GM19351 (cell line): ENCODE measurements around the gene NDP.

Experiments used
- ATAC-seq: cut with Tn5 transposase; IDR thresholded peaks from one replicate; pipeline ENCODE4 v1.9.1; 2021; ENCODE audit warnings: mild to moderate bottlenecking, moderate library complexity; ENCODE audit not compliant: unreplicated experiment

The NDP gene, protein sequence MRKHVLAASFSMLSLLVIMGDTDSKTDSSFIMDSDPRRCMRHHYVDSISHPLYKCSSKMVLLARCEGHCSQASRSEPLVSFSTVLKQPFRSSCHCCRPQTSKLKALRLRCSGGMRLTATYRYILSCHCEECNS

DNA sequence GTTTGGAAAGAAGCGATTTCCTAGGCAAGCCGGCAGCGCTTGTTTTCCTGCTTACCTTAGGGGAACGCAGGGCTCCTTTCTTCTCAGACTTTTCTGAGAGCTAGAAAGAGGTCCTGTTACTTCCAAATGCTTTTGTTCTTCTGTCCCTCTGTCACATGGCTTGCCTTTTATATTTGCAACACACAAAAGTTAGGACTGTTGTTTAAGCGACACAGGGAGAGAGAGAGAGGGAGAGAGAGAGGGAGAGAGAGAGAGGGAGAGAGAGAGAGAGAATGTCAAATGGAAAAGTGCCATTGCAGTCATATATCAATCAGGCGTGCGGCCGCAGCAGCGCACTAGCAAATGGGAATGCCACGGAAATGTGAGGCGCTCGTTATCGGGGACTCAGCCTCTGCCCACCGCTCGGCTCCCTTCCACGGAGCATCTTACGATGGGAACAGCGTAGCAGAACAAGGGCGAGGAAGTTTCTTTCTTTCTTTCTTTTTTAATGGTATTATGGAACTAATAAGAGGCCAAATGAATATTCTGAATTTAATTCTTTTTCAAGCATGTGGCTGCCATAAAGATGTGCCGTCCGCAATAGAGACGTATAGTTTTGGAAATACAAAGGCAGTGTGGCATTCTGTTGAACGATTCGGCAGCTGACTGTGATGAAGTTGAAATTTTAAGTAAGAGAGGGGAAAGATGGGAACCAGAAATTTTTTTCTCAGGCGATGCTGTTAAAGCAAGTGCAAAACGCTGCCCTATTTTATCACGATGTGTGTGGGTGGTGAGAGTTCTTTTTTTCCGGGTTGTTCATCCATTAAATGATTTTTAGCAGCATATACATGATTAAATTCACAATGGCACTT, at the start of gene NDP:
TSS of gene NDP (minus strand) at position 142 of the 851 bp plus-strand sequence. CDS start 14,745 bp downstream, outside the sequence.
- no peak for ATAC-seq

DNA sequence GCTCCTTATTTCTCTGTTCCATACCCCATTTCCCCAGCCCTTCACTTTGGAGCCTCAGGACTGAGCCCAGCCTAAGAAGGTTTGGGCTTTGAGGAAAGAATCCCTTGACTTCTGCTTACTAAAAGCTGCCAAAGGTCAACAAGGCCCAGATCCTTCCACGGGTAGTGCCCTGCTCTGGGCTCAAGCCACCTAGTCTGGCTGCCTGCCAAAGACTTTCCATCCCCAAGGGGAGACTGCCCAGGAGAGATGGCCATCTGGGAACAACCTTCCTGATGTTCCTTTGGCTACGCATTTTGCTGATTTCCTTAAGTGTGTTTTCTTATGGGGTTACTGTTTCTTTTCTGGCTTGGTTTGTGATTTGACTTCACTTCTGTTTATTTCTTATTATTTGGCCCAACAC, 49.8 kb upstream of the NDP start:
- no peak for ATAC-seq

DNA sequence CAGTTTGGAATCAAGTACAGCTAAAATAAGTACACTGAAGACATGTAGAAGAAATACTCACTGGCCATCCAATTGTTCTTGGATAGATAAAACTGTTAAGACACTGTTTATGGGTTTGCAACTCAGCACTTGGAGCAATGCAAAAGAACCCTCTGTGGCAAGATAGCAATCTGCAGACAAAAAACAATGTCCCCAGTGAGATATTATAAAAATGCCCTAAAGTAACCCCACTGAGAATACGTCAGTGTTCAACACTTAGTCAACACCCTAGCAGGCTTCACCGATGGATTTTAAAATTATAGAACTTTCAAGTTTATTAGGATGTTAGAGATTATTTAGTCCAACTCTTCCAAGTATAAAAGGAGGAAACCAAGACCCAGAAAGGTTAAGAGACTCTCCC, 47.5 kb upstream of the NDP start:
- no peak for ATAC-seq

DNA sequence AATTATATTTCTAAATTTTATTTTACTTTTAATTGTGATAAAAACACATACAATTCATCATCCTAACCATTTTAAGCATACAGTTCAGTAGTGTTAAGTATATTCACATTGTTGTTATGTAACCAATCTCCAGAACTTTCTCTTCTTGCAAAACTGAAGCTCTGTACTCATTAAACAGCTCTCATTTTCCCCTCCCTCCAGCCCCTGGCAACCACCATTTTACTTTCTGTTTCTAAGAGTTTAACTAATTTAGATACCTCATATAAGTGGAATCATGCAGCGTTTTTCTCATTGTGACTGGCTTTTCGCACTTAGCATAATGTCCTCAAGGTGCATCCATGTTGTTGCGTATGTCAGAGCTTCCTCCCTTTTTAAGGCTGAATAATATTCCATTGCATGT, 46.7 kb upstream of the NDP start:
- no peak for ATAC-seq

DNA sequence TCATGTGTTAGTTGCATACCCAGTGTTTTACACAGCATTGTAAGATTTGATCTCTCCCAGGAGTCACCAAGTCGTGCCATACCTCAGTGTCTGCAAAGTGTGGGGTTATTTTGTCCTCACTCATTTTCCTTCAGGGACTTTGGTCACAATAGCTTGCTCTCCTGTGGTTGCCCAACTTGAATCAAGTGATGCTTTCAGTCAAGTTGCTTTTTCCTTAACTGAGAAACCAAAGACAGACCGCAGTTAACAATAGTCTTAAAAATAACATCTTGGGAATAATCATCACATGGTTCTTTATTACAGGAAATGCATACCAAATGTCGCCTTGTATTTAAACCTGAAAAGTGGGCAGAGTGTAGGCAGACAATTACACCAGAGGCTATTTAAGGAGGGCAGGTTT, 44.5 kb upstream of the NDP start:
- ATAC-seq = no peak

DNA sequence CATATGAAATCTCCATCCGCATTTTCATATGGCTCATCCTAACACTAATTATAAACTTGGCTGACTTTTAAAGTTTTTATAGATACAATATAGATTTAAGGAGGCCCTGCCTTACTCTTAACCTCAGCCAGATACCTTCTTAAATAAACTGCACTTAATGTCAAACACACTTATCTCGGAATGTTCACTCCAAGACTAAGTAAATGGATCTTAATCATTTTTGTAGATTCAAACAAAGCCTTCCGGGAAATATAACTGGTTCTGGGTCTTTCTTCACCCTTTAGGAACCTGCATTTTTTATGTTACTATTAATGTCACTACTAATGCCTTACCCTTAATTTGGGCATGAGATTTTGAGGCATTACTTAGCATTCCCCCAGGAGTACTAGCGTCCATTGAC, 43.7 kb upstream of the NDP start:
- no peak for ATAC-seq

DNA sequence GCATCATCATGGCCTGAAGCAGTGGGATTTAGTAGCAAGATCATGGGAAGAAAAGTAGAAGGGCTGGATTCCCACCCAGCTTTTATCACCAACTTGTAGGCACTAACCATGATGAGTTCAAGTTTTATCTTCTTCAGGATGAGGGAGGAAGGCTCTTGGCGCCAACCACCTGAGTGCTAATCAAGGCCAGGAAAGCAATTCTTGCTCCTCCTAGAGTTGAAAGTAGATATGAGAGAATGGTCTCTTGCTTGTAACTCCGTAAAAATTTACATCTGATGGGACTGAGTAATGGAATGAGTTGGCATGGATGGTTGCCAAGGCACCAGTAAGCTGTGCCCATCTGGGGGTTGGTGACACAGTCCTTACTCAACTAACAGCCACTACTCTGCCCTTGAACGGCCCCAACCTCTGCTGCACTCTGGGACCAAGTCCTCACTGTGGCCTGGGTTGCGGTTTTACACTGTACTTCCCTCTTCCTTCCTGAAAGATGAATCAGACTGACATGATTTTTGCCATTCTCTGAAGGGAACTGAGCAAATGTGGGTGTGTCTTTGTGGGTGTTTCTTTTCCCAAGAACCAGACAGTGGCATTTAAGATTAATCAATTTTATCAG, 39.4 kb upstream of the NDP start:
- no peak for ATAC-seq

DNA sequence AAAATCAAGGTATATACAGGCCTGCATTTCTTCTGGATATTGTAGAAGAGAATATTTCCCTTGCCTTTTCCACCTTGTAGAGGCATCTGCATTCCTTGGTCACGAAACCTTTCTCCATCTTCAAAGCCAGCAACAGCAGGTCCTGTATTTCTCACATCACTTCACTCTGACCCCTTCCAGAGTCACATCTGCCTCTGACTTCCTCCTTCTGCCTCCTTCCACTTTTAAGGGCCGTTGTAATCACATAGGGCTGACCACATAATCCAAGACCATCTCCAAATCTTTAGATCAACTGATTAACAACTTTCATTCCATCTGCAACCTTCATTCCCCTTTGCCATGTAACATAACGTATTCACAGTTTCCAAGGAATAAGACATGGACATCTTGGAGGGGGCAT, 38.3 kb upstream of the NDP start:
- no peak for ATAC-seq

DNA sequence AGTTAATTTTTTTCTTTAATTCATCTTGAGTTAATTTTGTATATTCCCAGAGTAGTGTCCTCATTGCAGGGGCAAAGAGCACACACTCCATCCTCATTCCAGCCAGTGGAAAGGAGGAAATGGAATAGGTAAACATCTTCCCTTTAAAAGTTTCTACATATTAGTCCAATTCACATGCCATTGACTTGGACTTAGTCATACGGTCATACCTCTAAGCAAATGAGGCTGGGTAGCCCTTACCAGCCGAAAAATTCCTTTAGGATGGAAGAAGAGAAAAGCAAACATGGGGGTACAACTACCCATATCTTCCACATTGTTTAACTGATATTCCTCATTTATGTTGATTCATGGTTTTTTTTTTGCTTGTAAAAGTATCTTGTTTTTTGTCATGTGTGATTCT, 37.4 kb upstream of the NDP start:
- no peak for ATAC-seq

DNA sequence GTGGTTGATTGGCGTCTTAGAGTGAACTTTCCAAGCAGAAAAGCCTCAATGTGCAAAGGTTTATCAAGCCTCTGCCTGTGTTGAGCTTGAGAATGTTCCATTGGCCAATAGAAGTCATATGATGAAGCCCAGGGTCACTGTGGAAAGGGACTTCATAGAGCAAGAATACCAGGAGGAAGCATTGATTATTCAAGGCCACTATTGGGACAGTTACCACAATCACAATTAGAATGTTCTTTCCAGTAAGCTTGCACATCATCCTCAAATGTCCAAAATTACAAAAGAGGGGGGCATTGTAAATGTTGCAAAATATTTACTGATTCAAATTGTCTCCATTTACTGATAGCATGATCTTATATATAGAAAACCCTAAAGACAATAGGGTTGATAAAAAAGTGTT, 32.9 kb upstream of the NDP start:
- no peak for ATAC-seq

DNA sequence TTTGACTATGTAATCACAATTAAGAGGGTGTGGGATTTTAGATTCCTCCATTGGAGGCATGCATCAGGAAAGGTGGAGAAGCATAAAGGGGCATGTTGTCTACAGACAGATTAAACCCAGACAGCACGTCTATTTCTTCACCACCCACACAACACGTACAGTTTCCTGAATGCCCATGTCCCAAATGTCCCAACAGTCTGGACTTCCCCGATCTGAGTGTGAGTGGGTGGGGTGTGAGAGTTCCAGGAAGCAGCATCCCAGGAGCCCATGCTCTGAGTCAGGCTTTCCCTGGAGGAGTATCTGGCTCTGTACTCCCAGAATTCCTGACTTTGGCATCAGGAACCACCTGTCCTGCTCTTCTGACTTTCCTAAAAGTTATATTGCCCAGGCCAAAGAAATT, 30.8 kb upstream of the NDP start:
- ATAC-seq = no peak

DNA sequence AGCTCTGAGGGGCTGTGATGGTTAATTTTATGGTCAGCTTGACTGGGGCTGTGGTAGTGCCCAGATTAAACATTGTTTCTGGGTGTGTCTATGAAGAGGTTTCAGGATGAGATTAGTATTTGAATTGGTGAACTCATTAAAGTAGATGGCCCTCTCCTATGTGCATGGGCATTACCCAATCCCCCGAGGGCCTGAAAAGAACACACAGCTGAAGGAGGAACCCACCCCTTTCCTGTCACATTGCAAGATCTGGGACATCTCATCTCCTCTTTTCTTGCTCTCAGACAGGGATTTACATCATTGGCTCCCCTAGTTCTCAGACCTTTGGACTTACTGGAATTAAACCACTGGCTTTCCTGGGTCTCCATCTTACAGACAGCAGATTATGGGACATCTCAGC, 29.4 kb upstream of the NDP start:
- no peak for ATAC-seq

DNA sequence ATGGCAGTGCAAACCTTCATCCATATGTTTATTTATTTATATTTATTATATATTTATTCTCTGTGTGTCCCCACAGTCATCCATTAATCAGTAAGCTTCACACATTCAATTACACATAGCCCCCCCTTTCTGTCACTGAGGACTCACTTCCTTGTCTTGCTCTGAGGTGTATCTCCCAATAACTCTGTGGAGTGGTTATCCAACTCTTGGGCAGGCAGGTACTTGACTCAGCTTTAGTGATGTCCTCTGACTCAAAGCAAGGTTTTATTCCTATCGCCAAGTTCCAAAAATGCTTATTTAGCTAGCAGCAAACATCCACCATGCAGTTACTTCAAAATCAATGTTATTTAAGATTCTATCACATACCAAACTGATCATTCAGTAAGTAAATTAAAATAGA, 25.2 kb upstream of the NDP start:
- no peak for ATAC-seq

DNA sequence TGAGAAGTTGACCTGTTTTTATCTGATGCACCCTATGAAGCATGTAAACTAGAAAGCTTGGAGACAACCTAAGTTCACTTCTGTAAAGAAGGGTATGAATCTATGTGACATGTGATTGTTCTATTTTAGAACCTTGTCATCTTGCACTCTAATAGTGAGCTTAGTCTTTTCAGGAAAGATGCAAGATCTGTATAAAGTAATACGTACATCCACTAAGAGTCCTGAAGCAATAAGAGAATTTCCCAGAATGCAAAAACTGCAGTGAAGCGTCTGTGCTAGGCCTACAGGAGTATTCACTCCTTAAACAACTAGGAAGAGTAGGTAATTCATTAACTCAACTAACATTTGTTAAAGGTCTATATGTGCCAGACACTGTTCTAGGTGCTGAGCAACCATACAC, 23.3 kb upstream of the NDP start:
- ATAC-seq = no peak

DNA sequence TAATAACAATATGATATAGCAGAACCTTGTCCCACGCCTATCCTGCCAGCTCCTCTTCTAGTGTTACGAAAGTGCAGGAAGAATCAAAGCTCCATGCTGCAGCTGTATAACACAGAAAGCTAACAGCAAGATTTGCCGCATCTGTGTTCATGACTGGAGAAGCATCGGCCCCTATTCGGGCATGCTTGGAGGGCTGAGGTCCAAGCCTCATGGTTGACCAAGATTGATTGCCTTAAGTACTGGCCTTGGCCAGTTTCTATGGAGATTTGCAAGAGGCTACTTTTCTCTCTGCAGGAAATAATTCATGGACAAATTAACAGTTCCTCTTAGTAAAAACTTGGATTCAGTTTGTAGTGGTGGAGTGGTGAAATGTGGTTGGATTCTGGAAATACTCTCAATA, 12.9 kb upstream of the NDP start:
- ATAC-seq = no peak

DNA sequence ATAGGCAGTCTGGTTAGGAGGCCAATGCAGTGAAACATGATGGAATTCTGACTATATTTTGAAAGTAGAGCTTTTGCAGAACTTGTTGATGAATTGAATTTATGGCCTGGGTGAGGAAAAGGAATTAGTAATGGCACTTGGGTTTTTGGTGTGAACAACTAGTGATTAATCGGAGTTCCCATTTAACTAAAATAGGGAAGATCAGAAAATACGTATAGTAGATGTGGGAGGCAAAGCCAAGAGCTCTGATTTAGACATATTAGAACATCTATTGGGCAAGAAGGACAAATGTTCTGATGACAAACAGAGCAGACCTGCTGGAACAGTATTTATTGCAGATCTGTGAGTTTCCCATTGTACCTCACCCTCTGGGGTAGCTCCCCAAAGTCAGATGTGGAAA, 12.3 kb upstream of the NDP start:
- ATAC-seq = no peak

DNA sequence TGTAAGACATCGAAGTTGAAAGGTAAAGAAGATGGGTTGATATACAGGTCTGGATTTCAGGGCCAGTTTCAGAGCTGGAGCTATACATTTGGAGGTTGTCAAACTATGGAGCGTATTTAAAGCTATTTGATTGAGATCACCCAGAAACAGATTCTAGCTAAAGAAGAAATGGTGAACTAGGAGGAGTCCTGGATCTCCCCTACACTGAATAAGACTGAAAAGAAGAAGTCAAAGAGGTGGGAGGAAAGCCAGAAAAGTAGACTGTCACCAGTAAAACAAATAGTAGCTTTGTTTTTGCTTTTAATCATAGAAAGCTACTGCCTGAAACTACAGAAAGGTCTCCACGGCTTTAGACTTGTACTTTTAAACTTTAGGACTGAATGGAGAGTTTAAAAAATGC, 5.0 kb upstream of the NDP start:
- no peak for ATAC-seq

DNA sequence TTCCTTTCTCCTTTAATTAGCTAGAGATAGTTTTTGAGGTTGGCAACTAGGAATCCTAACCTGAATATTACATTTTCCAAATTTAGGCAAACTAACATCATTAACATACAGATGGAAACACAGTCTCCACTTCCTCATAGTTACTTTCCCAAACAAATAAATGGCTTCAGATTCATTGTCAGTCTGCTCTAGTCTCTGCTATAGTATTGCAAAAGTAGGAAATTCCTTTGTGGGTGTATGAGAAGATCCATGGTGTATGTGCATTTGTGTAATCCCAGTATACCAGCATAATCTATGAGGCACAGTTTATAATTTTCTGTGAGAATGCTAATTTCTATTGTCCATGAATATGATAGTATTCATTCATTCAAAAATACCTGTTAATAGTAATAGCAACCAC, 3.0 kb upstream of the NDP start:
- ATAC-seq = no peak

DNA sequence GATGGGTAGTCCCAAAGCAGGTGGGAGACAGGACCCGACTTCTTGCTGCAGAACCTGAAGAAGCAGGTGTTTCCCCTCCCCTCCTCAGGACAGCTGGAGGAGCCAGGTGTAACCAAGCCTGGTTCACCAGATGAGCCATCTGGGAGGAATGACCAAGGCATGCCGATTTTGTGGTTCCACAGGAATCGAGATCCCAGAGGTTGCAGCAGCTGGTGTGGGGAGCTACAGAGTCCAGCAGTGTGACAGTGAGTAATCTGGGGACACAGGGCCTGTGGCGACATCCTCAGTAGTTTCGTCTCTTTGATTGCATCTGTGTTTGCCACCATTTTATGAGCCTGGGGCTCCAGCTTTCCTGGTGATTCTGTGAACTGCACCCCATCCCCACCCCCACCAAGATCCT, 2.6 kb upstream of the NDP start:
- no peak for ATAC-seq

DNA sequence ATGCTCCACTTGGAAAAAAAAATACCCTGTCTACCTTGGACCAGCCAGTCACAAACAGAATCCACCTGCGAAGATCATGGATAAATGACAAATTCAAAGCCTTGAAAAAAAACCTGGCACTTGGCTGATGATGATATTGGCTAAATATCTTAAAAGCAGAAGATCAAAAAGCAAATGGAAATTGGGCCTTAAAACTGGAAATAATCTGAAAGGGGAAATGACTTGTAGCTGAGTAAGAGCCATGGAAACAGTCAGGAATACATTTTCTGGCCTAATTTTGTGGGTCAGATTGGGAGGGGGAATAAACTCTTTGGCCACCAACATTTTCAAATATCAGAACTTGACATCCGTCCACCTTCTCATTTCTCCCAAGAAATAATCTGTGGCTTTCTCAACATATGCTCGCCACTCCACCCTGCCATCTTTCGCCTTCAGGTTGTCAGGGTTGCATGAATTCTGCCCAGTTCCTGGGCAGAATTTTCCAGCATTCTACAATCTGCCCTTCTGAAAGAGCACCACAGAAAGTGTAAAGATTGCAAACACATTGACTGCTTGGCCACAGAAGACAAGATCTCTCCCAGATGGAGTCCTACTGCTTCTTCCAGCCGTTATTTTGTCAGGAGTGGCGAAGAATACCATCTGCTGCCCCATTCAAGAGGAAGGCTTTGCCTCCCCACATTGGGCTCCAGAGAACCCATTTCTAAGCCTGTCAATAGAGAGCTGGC, 1.7 kb upstream of the NDP start:
- ATAC-seq = no peak

DNA sequence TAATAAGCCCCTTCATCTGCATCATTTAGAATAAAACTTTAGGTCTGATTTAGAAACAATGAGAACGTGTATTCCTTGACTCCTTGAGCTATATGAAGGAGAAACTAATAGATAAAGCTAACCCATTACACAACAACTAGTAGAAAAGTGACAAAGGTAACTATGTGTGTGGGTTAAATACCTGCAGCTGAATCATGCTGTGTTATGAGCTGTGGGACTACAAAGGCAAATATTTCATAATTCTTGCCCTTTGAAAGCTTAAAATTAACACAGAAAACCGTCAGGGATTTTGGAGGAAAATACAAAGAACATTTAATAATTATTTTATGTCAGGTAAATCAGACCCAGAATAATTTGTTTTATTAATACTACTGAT, 898 bp upstream of the NDP start:
- ATAC-seq = no peak
